ENCODE results near the gene CXCR4.

GRCh38 chr2:136104977-136105376 lies 13.0 kb downstream of the CXCR4 start:
- TF ChIP-seq CTCF (IDR thresholded peaks at IDR 0.05) = no peak
- TF ChIP-seq POLR2A (IDR thresholded peaks at IDR 0.05) = no peak
